HG03108 (cell line): ENCODE results near the gene TMEM256.

ENCODE experiments used
- ATAC-seq: cut with Tn5 transposase; IDR thresholded peaks from one replicate; pipeline ENCODE4 v1.9.1; 2021; ENCODE audit warnings: moderate library complexity; ENCODE audit not compliant: unreplicated experiment

TMEM256 gene

GRCh38 chr17:7431231-7431630 lies 27.3 kb upstream of the TMEM256 start:
- no peak for ATAC-seq

GRCh38 chr17:7429722-7430121 lies 25.8 kb upstream of the TMEM256 start:
- ATAC-seq = no peak

- ATAC-seq = no peak
These were observed 24.7 kb upstream of the TMEM256 start, which contains the start of gene SPEM3 for GRCh38 chr17:7428557-7428956. SPEM3 (plus strand) TSS chr17:7428857; CDS start chr17:7428903, 46 bp downstream.

GRCh38 chr17:7427549-7427948 lies 23.7 kb upstream of the TMEM256 start:
- no peak for ATAC-seq

GRCh38 chr17:7426896-7427489 lies 23.1 kb upstream of the TMEM256 start:
- no peak for ATAC-seq

- no peak for ATAC-seq
These were observed 22.4 kb upstream of the TMEM256 start for GRCh38 chr17:7426203-7426863.

- no peak for ATAC-seq
These were observed 21.9 kb upstream of the TMEM256 start for GRCh38 chr17:7425756-7426155.

- no peak for ATAC-seq
These were observed 21.4 kb upstream of the TMEM256 start, which contains the start of gene SPEM2 for GRCh38 chr17:7425316-7425715. SPEM2 (plus strand) TSS chr17:7425616; CDS start chr17:7425689, 73 bp downstream.

GRCh38 chr17:7423679-7424078 lies 19.8 kb upstream of the TMEM256 start:
- ATAC-seq = no peak

GRCh38 chr17:7421186-7421585 lies 17.3 kb upstream of the TMEM256 start:
- no peak for ATAC-seq

GRCh38 chr17:7419819-7420610 lies 16.1 kb upstream of the TMEM256 start, which contains the start of gene SPEM1:
SPEM1 (plus strand) TSS chr17:7420324; CDS start chr17:7420385, 61 bp downstream.
- ATAC-seq = no peak

GRCh38 chr17:7418472-7419152 lies 14.7 kb upstream of the TMEM256 start:
- ATAC-seq = no peak

GRCh38 chr17:7417056-7417655 lies 13.3 kb upstream of the TMEM256 start:
- no peak for ATAC-seq

- no peak for ATAC-seq
These were observed 12.4 kb upstream of the TMEM256 start for GRCh38 chr17:7416323-7416722.

GRCh38 chr17:7415784-7416183 lies 11.9 kb upstream of the TMEM256 start:
- no peak for ATAC-seq

- no peak for ATAC-seq
These were observed 10.9 kb upstream of the TMEM256 start for GRCh38 chr17:7414837-7415236.

GRCh38 chr17:7413346-7413985 lies 9.6 kb upstream of the TMEM256 start:
- ATAC-seq = no peak

GRCh38 chr17:7411427-7411750 lies 7.5 kb upstream of the TMEM256 start:
- no peak for ATAC-seq

- ATAC-seq = no peak
These were observed 6.9 kb upstream of the TMEM256 start for GRCh38 chr17:7410634-7411426.

- ATAC-seq = no peak
These were observed 5.8 kb upstream of the TMEM256 start for GRCh38 chr17:7409716-7410115.
